HepG2 (cell line): Measurements from ENCODE around the gene SRSF2. TPM values are rescaled to one million over a fixed set of nuclear protein-coding genes. Genes with fewer than 3 reads are reported as not detected.

Experiments used
- CENPBD1 ChIP-seq: sonication (generic); formaldehyde crosslinking; IDR thresholded peaks from 2 replicates; pipeline ENCODE4 v1.8.0; 2022; ENCODE audit warnings: missing genetic modification reagents, low read depth, mild to moderate bottlenecking, borderline replicate concordance
- DZIP1 ChIP-seq: sonication (generic); formaldehyde crosslinking; IDR thresholded peaks from 2 replicates; pipeline ENCODE4 v1.5.0; 2020; ENCODE audit warnings: mild to moderate bottlenecking, missing genetic modification reagents
- ELK4 ChIP-seq: sonication (generic); formaldehyde crosslinking; IDR thresholded peaks from 2 replicates; pipeline ENCODE4 v1.9.0; 2021; ENCODE audit warnings: missing genetic modification reagents, borderline replicate concordance
- FOSL2 ChIP-seq: sonication (generic); formaldehyde crosslinking; IDR thresholded peaks from 2 replicates; pipeline ENCODE4 v1.4.0; 2020; ENCODE audit warnings: missing genetic modification reagents
- FOXM1 ChIP-seq: sonication (generic); formaldehyde crosslinking; IDR thresholded peaks from 2 replicates; pipeline ENCODE4 v1.5.0; 2020; ENCODE audit warnings: missing genetic modification reagents
- FOXO1 ChIP-seq: sonication (generic); formaldehyde crosslinking; IDR thresholded peaks from 2 replicates; pipeline ENCODE4 v1.4.0; 2020; ENCODE audit warnings: missing genetic modification reagents
- HHEX ChIP-seq: IDR thresholded peaks from 2 replicates; pipeline ENCODE4 v1.6.1; 2016; ENCODE audit warnings: control low read depth
- ISL2 ChIP-seq: sonication (generic); formaldehyde crosslinking; IDR thresholded peaks from 2 replicates; pipeline ENCODE4 v1.5.0; 2020; ENCODE audit warnings: missing genetic modification reagents
- KDM5A ChIP-seq: fragments of 200-600 bp; sonication (generic); IDR thresholded peaks from 2 replicates; pipeline ENCODE4 v1.7.0; 2018; ENCODE audit warnings: antibody characterized with exemption, mild to moderate bottlenecking, low read length, borderline replicate concordance
- MTERF4 ChIP-seq: sonication (generic); formaldehyde crosslinking; IDR thresholded peaks from 2 replicates; pipeline ENCODE4 v1.8.0; 2023; ENCODE audit warnings: mild to moderate bottlenecking, missing genetic modification reagents
- MYC ChIP-seq: sonication (generic); formaldehyde crosslinking; IDR thresholded peaks from 2 replicates; pipeline ENCODE4 v1.9.0; 2021; ENCODE audit warnings: missing genetic modification reagents, borderline replicate concordance
- NCOA2 ChIP-seq: sonication (generic); formaldehyde crosslinking; IDR thresholded peaks from 2 replicates; pipeline ENCODE4 v1.8.0; 2022; ENCODE audit warnings: inconsistent platforms
- NFIB ChIP-seq: sonication (generic); formaldehyde crosslinking; IDR thresholded peaks from 2 replicates; pipeline ENCODE4 v1.9.0; 2021; ENCODE audit warnings: missing genetic modification reagents, mild to moderate bottlenecking, borderline replicate concordance
- RORA ChIP-seq: sonication (generic); formaldehyde crosslinking; IDR thresholded peaks from 2 replicates; pipeline ENCODE4 v1.5.0; 2020; ENCODE audit warnings: mild to moderate bottlenecking, missing genetic modification reagents, moderate library complexity
- SNRNP70 ChIP-seq: fragments of 200-400 bp; formaldehyde crosslinking; IDR thresholded peaks from 2 replicates; pipeline ENCODE4 v1.6.1; 2017; ENCODE audit warnings: mild to moderate bottlenecking, low read depth, low read length, moderate library complexity
- SOX6 ChIP-seq, 2 experiments: fragments of 450-650 bp in 1 of 2; sonication (generic) in 1 of 2; formaldehyde crosslinking in 1 of 2; IDR thresholded peaks; 2 replicates each; pipeline versions ENCODE4 v1.4.0 to v1.6.1; 2017 to 2020; ENCODE audit warnings: antibody characterized with exemption in 1 of 2, mild to moderate bottlenecking in 1 of 2, missing genetic modification reagents in 1 of 2
- TFDP2 ChIP-seq: sonication (generic); formaldehyde crosslinking; IDR thresholded peaks from 2 replicates; pipeline ENCODE4 v1.4.0; 2020; ENCODE audit warnings: missing genetic modification reagents
- TOPORS ChIP-seq: sonication (generic); formaldehyde crosslinking; IDR thresholded peaks from 2 replicates; pipeline ENCODE4 v1.8.0; 2023; ENCODE audit warnings: mild to moderate bottlenecking, missing genetic modification reagents
- TRIM24 ChIP-seq: sonication (generic); formaldehyde crosslinking; IDR thresholded peaks from 2 replicates; pipeline ENCODE4 v1.8.0; 2022; ENCODE audit warnings: mild to moderate bottlenecking, missing genetic modification reagents
- ZNF484 ChIP-seq: sonication (generic); formaldehyde crosslinking; IDR thresholded peaks from 2 replicates; pipeline ENCODE4 v1.5.1; 2020; ENCODE audit warnings: mild to moderate bottlenecking, low read depth, missing genetic modification reagents, borderline replicate concordance
- ZNF570 ChIP-seq: sonication (generic); formaldehyde crosslinking; IDR thresholded peaks from 2 replicates; pipeline ENCODE4 v1.4.0; 2020; ENCODE audit warnings: mild to moderate bottlenecking, missing genetic modification reagents, borderline replicate concordance
- ZNF589 ChIP-seq: sonication (generic); formaldehyde crosslinking; conservative IDR thresholded peaks from 2 replicates; pipeline ENCODE4 v1.8.0; 2022; ENCODE audit warnings: mild to moderate bottlenecking, moderate library complexity, missing genetic modification reagents
- ZNF772 ChIP-seq: sonication (generic); formaldehyde crosslinking; IDR thresholded peaks from 2 replicates; pipeline ENCODE4 v1.5.0; 2020; ENCODE audit warnings: mild to moderate bottlenecking, missing genetic modification reagents
- polyA plus RNA-seq, 8 experiments: library from polyadenylated mRNA; depleted of rRNA in 3 of 8; stranded (reverse) in 7 of 8; unstranded in 1 of 8; fragments of >200 nt; fragmentation: Illumina TruSeq in 4 of 8; extraction: Trizol in 4 of 8; gene quantifications; 2 replicates each; pipeline versions ENCODE4 v1.2.1 to v1.2.3, GENCODE V29; 2011 to 2016; ENCODE audit warnings: low read depth in 4 of 8, missing spikeins in 1 of 8, mixed read lengths in 1 of 8; ENCODE audit not compliant: insufficient read depth in 1 of 8
- total RNA-seq, 5 experiments: library from RNA; depleted of rRNA; stranded (reverse); fragments of >200 nt; fragmentation: Illumina TruSeq; extraction: Trizol; gene quantifications; 2 replicates each; pipeline ENCODE4 v1.2.3, GENCODE V29; 2016; ENCODE audit warnings: low read depth in 1 of 5

Gene SRSF2
- total and polyA plus RNA-seq, 2 of the 13 experiments (the other 11 are each of a cell fraction or from before 2014, with no cell fraction given) = 306 to 319 TPM

- TF ChIP-seq TFDP2 = no peak
- no peak; the same call in 1 of the 2 replicates for TF ChIP-seq ELK4 (CRISPR knock-in tag)
- TF ChIP-seq FOXM1 = 0 out of 2 replicates have a peak, but pooled peaks have one; percentile 2
- TF ChIP-seq MTERF4 (CRISPR knock-in tag) = no peak
- no peak for TF ChIP-seq TOPORS (CRISPR knock-in tag)
- no peak for TF ChIP-seq SNRNP70
- TF ChIP-seq HHEX (CRISPR knock-in tag) = no peak
- peak; percentile 65; the same call in 1 of the 2 replicates for TF ChIP-seq ISL2 (CRISPR knock-in tag)
- TF ChIP-seq TRIM24 (CRISPR knock-in tag) = no peak
- TF ChIP-seq MYC (CRISPR knock-in tag) = no peak; the same call in 1 of the 2 replicates
- TF ChIP-seq RORA (CRISPR knock-in tag) = no peak
- no peak for TF ChIP-seq KDM5A
- TF ChIP-seq NCOA2 (CRISPR knock-in tag) = no peak; the same call in 1 of the 2 replicates
- no peak for TF ChIP-seq FOXO1 (CRISPR knock-in tag)
- no peak; the same call in 1 of the 2 replicates for TF ChIP-seq FOSL2 (CRISPR knock-in tag)
- TF ChIP-seq DZIP1 (CRISPR knock-in tag) = peak; percentile 77; the same call in 1 of the 2 replicates
- TF ChIP-seq NFIB (CRISPR knock-in tag) = peak; percentile 45; the same call in 1 of the 2 replicates
- TF ChIP-seq ZNF570 (CRISPR knock-in tag) = no peak
- TF ChIP-seq SOX6 (IDR thresholded peaks at IDR 0.05) = no peak
- TF ChIP-seq SOX6 (CRISPR knock-in tag; IDR thresholded peaks at IDR 0.05) = no peak
- no peak for TF ChIP-seq ZNF589 (CRISPR knock-in tag)
- TF ChIP-seq CENPBD1 (CRISPR knock-in tag) = no peak
- no peak for TF ChIP-seq ZNF772
- no peak for TF ChIP-seq ZNF484 (CRISPR knock-in tag)
These were observed 616 bp downstream of the SRSF2 start (continued) for GRCh38 chr17:76736349-76737081.
